Vagina (tissue), 2 donors: ENCODE results near the gene KLHL29.

Experiments used
- POLR2A ChIP-seq, 2 donors: fragments of 450-650 bp; IDR thresholded peaks; one replicate each; pipeline ENCODE4 v1.6.1; 2017; ENCODE audit warnings: antibody characterized with exemption in 2 of 2, mild to moderate bottlenecking in 2 of 2, moderate library complexity in 2 of 2
- TF ChIP-seq, protein P1 (sequence below), 3 experiments: fragments of 450-650 bp in 2 of 3; fragments of 200-600 bp in 1 of 3; sonication (generic) in 1 of 3; IDR thresholded peaks; one replicate each; pipeline ENCODE4 v1.5.1; 2017 to 2019; ENCODE audit warnings: antibody characterized with exemption in 3 of 3, mild to moderate bottlenecking in 2 of 3, moderate library complexity in 2 of 3

- TF ChIP-seq, protein P1, sequence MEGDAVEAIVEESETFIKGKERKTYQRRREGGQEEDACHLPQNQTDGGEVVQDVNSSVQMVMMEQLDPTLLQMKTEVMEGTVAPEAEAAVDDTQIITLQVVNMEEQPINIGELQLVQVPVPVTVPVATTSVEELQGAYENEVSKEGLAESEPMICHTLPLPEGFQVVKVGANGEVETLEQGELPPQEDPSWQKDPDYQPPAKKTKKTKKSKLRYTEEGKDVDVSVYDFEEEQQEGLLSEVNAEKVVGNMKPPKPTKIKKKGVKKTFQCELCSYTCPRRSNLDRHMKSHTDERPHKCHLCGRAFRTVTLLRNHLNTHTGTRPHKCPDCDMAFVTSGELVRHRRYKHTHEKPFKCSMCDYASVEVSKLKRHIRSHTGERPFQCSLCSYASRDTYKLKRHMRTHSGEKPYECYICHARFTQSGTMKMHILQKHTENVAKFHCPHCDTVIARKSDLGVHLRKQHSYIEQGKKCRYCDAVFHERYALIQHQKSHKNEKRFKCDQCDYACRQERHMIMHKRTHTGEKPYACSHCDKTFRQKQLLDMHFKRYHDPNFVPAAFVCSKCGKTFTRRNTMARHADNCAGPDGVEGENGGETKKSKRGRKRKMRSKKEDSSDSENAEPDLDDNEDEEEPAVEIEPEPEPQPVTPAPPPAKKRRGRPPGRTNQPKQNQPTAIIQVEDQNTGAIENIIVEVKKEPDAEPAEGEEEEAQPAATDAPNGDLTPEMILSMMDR (IDR thresholded peaks at IDR 0.05), result no peak
- TF ChIP-seq POLR2A (IDR thresholded peaks at IDR 0.05), result no peak
These were observed 33.1 kb downstream of the KLHL29 start for GRCh38 chr2:23418056-23418455.
